ENCODE data around the gene CXorf49. TPM values are rescaled to one million over a fixed set of nuclear protein-coding genes. Genes with fewer than 3 reads are reported as not detected.
"Not testable (repeated sequence)": the region's sequence is repeated elsewhere in the genome, so short reads cannot be mapped to it uniquely, and the experiment has no call there.

The CXorf49 gene
- total RNA-seq, 1 donor from 2014 or later = not detected

DNA sequence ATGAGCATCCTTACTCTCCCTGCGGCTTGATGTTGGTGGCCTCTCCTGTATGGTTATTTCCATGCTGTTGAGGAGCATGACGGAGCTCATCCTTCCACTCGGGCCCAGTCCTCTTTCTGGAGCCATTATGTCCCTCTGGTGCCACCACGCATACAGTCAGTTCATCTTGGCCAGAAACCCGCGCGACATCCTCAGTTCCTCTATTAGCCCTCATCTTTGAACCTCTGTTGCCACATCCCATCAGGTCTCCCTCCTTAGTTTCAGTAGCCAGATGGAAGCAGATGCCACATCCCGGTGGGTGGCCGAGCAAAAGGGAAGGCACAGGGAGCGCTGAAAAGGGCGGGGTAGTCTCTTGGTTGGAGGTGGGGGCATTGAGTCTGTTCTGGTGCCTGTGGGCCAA, 46.1 kb downstream of the CXorf49 start:
- no peak for DNase-seq (ENCODE audit: low spot score)

DNA sequence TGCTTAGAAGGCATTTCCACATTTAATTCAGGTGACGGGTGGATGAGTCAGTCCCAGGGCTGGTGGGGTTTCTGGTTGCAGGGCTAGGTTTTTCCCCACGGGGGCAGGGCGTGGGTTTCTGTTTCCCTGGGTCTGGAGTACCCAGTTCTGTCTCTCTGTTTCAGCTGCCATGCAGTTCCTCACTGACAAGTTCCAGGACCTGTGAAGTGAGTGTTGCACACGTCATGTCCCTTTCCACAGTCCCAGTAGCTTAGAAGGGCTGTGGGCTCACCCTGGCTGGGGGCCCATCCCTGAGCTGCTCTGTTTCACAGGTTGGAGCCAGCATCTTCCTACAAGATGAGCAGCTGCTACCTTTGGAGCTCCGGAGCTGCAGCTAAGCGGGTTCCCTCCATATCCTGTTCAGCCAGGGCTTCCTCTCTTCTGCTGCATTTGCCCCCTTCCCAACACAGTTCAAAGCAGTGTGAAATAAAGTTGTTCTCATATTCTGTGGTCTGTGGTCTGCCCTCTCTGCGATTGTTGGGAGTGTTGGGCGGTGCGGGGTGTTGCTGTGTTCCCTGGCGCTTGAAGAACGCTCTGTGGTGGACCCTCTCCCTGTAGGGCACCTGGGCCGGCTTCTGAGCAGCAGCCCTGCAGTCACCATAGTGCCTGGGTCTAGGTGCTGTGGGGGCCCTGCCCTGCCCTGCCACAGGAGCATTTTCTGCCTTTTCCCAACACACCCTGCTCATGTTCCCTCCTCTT, 46.9 kb downstream of the CXorf49 start:
- no peak for DNase-seq (ENCODE audit: low spot score)

DNA sequence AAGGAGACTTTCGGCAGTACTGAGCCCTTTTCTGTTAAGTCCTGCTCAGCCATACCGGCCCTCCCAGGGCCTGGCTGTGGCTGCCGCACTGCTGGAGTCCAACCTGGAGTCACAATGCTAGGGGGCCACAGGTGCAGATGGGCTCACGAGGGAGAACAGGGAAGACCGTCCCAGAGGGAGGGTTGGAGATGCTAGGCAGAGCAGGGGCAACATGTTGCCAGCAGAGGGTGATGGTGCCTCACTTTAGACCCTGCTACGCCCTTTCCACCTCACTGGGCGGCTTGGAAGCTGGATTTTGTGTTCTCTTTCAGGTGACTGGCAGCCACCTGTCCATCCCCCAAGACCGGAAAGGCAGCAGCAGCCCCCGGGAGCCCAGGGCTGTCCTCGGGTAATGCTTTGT, 48.1 kb downstream of the CXorf49 start:
- DNase-seq (ENCODE audit: low spot score) = not testable (repeated sequence)

DNA sequence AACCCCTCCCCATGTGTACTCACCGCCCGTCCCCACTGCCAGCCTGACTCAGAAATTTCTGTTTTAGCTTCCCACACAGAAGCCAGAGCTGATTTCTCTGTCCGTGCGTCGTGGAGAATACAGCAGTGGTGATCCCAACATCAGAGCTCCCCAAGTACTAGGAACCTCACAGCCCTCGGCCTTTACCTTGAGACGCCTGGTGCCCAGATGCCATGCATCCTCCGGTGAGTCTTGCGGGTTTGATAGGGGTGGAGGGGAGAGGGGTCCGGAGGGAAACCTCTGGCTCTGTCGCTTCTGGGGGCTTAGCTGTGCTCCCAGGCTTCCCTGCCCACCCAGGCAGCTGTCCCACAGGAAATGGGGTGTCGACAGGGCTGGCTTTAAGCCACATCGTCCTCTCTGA, 48.6 kb downstream of the CXorf49 start:
- DNase-seq (ENCODE audit: low spot score) = no peak

DNA sequence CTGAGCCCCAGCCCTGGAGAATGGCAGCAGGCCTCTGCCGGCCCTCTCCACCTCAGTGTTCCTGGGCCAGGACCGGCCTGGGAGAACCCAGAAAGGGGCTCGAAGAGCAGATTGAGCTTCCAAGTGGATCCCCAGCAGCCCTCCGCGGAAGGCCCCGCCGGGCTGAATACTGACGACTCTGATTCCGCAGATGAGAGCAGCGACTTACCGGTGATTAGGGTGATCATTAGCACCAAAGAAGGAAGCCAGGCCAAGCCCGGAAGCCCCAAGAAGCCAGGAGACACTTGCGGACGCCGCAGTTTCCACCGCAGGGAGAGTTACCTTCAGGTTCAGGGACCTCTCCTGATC, 49.9 kb downstream of the CXorf49 start:
- no peak for DNase-seq (ENCODE audit: low spot score)

DNA sequence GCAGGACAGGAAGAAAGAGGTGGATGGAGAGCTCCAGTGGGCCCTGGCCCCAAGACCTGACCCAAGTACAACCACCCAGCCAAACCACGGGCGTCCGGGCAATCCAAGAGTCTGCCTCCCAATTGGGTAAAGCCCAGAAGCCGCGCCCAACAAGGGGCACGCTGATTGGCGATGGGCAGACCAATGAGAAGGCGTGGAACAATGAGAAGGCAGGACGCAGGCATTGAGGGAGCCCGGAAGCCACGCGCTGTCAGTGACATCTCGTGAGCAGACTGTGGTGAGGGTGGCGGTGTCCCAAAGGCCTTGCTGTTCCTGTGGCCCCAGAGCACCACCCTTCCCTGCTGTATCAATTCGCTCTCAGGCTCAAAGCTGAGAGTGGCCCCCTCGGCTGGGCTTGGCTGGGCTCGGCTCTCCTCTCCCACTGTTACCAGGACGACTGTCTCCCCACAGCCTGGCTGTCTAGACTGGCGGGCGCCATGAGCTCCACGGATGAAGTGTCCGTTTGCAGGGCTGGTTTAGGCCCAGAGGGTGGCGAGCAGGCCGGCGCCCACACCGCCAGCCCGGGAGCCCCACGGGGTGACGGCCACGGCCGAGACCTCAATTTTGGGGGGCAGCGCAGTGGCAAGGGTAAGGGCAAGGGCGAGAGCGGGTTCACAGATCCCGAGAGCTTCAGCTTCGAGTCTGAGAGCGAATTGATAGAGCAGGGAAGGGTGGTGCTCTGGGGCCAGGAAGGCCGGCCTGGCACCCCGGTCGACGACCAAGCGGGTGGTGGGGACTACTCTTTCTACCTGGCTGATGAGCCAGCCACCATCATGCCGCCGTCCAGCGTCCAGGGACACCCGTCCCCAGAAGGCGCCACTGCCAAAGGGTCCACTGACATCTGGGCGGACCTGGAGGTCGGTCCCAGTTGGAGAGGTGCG, 50.5 kb downstream of the CXorf49 start, which contains the start of gene LOC101059915:
Gene LOC101059915, plus strand, starts transcription at position 219 of the 920 bp plus-strand sequence.
- no peak for DNase-seq (ENCODE audit: low spot score)

DNA sequence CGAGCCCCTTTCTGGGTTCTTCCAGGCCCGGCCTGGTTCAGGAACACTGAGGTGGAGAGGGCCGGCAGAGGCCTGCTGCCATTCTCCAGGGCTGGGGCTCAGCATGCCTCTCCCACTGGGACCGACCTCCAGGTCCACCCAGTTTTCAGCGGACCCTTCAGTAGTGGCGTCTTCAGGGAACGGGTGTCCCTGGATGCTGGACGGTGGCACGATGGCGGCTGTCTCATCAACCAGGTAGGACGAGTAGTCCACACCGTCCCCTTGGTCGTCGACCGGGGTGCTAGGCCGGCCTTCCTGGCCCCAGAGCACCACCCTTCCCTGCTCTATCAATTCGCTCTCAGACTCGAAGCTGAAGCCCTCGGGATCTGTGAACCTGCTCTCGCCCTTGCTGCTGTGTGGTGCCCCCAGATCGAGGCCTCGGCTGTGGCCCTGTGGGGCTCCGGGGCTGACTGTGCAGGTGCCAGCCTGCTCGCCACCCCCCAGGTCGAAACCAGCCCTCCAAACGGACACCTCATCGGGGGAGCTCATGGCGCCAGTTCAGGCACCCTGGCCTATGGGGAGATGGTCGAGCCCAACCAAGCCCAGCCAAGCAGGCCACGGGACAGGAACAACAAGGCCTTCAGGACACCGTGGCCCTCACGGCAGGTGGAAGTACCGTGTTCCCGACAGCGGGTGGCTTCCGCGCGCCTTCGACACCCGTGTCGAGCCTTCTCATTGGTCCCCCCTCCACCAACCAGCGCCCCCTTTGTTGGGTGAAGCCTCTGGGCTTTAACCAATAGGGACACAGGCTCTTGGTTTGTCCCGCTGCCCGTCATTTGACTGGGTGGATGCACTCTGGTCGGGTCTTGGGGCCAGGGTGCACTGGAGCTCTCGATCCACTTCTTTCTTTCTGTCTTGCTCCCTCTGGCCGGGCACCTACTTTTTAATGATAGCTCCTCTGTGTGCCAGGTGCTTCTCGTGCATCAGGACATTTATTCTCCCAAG, 51.6 kb downstream of the CXorf49 start:
- no peak for DNase-seq (ENCODE audit: low spot score)

DNA sequence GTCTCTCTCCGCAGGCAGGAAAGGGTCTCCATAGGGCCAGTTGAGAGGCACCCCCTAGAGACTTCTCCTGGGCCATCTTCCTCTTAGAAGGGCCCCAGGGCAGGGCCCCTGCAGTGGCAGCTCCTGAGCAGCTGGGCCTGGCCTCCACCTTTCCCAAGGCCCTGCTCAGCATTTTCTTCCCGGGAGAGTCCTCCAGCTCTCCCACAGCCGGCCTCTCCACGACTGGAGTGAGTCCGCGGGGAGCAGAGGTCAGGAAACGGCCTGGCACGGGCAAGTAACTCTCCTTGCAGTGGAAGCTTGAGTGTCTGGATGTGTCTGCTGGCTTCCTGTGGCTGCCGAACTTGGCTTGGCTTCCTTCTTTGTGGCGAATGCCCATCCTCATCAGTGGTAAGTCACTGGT, 52.3 kb downstream of the CXorf49 start:
- no peak for DNase-seq (ENCODE audit: low spot score)

DNA sequence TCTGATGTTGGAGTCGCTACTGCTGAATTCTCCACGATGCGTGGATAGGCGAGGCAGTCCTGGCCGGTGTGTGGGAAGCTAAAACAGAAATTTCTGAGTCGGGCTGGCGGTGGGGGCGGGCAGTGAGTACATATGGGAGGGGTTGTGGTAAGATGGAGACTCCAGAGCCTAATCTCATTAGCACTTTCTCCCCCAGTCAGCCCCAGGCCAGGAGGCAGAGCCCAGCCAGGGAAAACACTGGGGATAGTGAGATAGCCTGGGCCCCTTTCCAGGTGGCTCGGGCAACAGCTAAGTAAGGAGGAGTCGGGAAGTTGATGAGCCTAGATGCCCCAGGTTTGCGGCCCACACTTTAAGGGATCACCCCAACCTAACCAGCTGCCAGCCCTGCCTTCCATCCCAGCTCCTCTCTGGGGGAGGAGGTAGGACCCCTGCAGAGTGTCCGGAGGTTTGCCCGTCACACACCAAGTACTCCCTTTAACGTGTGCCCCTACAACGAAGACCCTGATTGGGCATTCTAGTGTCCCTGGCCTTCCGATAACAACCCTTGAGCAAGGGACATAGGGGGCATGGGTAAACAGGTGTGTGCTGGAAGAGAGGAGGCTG, 53.1 kb downstream of the CXorf49 start:
- no peak for DNase-seq (ENCODE audit: low spot score)

Other genes starting within 250 kb of the CXorf49 start
- gene OGT, start 185.2 kb downstream of the CXorf49 start, total RNA-seq = 225 TPM
- 1.6 TPM for gene GCNA, start 139.8 kb downstream of the CXorf49 start, total RNA-seq
- 0.89 TPM for gene CXCR3, start 99.8 kb downstream of the CXorf49 start, total RNA-seq
- not detected for gene CXorf49B, start 45.1 kb upstream of the CXorf49 start, total RNA-seq
- gene NHSL2, start 192.6 kb upstream of the CXorf49 start, total RNA-seq = 14.6 TPM